GM18858 (cell line): ENCODE data around the gene ZNF500.

Experiments
- ATAC-seq: cut with Tn5 transposase; IDR thresholded peaks from one replicate; pipeline ENCODE4 v1.9.1; 2021; ENCODE audit not compliant: unreplicated experiment

ZNF500 gene

GRCh38 chr16:4713663-4714501 is 53.1 kb downstream of the ZNF500 start:
- no peak for ATAC-seq

- ATAC-seq = no peak
Measured at GRCh38 chr16:4709481-4709880, 57.5 kb downstream of the ZNF500 start.

- ATAC-seq = no peak
Measured at GRCh38 chr16:4706871-4707270, 60.1 kb downstream of the ZNF500 start.

GRCh38 chr16:4704913-4705312 is 62.0 kb downstream of the ZNF500 start:
- ATAC-seq = no peak

GRCh38 chr16:4704491-4704890 is 62.5 kb downstream of the ZNF500 start:
- ATAC-seq = no peak

- ATAC-seq = no peak
Measured at GRCh38 chr16:4703906-4704305, 63.1 kb downstream of the ZNF500 start.

- ATAC-seq = no peak
Measured at GRCh38 chr16:4702466-4702808, 64.5 kb downstream of the ZNF500 start.

GRCh38 chr16:4701791-4702465 is 65.0 kb downstream of the ZNF500 start:
- ATAC-seq = no peak

- ATAC-seq = no peak
Measured at GRCh38 chr16:4700997-4701743, 65.8 kb downstream of the ZNF500 start.

- ATAC-seq = no peak
Measured at GRCh38 chr16:4700380-4700996, 66.5 kb downstream of the ZNF500 start.

- no peak for ATAC-seq
Measured at GRCh38 chr16:4699046-4699556, 67.9 kb downstream of the ZNF500 start.

- no peak for ATAC-seq
Measured at GRCh38 chr16:4698321-4699045, 68.5 kb downstream of the ZNF500 start.
